Activated CD8-positive, alpha-beta memory T cell treated with anti-CD3 and anti-CD28 coated beads, Interleukin-2, amount 50 U/mL, for 24 hours (primary cell): Measurements from ENCODE around the gene RNU6-7.

ENCODE experiments used
- DNase-seq: peaks from one replicate; pipeline ENCODE4 v3.0.0-alpha.2; 2020; ENCODE audit errors: extremely low read depth

The RNU6-7 gene

DNA sequence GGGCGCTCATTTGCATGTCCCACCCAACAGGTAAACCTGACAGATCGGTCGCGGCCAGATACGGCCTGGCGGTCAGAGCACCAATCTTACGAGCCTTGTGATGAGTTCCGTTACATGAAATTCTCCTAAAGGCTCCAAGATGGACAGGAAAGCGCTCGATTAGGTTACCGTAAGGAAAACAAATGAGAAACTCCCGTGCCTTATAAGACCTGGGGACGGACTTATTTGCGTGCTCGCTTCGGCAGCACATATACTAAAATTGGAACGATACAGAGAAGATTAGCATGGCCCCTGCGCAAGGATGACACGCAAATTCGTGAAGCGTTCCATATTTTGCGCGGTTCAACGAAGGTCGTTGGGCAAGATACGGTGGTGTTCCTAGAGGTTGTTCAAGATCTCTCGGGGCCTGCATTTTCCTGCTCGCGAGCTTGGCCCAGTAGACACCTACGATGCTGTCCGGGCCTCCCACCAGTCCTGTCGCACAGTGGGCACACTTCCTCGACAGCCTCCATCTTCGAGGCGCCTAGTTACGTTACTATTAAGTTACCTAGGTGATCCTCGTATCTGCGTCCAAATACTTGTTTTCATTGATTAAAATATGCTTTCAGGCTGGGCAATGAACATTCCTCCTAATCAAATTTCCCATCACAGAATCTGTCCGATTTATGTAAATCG lies at the start of gene RNU6-7:
RNU6-7 (plus strand) TSS at position 230 of the 675 bp plus-strand sequence.
- no peak for DNase-seq

DNA sequence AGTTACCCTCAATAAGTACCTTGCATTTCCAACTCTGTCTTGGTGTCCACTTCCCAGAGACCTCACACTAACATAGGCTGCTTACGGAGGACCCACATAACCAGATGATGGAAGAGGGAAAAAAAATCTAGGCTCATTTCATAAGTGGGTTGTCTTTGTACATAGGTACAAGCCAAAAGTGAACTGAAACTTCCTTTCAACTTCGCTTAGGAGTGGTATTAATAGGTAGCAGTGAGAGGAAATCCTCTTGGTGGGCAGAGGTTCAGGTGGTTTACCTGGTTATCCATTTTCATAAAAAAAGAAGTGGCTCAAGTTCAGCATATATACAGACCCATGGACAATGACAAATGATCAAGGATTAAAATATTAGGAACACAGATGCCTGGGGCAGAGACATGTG lies 35.8 kb upstream of the RNU6-7 start:
- no peak for DNase-seq

DNA sequence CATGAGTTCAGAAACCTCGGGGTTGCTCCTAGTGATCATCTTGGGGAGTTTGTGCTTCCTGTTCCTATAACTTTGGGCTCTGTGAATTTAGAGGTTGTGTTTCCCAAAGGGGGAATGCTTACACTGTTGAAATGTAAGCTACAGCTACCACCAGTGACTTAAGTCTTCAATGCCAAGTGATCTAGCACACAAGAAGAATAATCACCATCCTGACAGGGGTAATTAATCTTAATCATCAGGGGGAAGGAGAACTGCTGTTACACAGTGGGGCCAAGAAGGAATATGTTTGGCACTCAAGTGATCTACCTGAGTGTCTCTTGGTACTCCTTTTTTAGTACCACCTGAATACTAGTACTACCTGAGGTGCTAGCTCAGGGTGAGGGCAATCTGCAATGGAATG lies 34.9 kb upstream of the RNU6-7 start:
- DNase-seq, result no peak

DNA sequence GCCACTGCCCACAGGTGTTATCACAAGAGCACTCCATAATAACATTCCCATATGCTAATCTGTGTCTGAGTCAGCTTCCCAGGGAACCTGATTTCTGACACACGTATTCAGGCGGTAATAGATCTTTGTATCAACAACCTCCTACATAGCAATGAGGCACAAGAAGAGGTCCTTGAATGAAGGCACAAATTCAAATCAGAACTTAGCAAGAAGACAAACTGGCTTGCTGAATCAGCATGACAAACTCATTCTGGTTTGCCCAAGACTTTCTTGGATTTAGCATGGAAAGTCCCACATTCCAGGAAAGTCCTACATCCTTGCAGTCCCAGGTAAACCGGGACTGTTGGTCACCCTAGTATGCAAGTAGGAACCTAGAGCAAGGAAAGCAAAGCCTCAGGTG lies 33.9 kb upstream of the RNU6-7 start:
- no peak for DNase-seq

DNA sequence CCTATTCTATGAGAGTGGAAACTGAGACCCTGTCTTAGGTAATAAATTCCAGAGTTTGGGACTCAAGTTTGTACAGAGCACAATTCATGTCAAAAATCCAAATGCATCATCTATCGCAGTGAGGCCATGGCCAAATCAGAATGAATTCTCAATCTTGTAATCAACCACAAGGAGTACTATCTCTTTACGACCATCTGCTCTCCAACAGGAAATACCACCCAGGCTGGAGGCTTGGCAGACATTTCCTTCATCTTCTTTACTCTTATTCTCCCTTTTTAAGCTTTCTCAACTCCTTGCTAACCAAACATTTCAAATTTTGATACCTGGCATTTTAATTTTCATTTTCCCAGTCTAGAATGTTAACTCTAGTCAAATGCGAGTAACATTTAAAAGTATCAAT lies 32.7 kb upstream of the RNU6-7 start:
- no peak for DNase-seq

DNA sequence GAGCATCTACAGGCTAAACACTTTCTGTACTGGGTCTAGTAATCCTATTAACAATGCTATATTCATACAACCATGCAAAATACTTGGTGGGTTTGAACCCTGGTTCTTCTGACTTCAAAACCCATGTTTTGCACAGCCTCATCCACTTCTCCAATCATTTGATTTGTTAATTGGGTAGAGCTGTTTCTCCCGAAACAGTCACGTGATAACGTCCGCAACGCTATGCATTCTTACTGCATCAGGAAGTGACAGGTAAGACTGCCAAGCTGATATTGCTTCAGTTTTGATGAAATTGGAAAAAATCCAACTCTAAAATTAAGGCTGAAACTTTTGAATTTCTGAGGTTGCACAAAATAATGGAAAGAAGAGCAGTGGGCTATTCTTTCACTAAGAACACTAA lies 30.4 kb upstream of the RNU6-7 start:
- no peak for DNase-seq

DNA sequence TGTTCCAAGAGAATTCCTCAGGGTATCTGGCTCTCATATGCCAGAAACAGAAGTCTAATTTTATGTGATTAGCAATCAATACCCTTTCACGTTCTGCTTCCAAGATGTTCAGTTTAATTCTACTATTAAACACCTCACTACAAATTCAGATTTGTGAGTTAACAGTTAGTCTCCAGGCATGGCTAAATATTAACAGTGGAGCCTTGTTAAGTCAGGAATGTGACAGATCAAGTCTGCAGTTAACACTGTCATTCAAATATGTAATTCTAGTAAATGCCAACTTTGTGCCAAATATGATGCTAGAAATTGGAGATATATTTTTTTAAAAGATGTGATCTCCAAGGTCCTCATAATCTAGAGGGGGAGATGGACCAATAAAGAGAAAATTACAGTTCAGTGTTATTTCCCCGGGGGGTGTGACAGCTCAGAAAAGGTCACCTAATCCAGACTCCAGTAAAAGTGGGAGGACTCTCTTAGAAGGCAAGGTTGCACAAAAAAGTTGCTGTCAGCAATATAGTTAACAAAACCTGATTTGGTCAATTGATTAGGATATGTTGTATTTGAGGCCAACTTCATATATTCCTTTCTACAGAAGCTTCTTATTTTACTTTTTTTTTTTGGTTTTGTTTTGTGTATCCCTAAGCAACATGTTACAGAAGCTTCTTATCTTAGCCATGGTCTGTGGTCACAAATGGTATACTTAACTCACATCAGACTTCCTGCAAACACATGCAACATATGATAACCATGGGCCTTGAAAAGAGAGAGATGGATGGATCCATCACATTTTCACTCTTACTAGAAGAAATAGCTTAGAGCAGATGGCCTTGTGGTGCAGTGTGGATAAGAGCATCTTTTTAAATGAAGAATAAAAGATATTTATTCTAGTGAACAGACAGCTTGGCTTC lies 18.4 kb upstream of the RNU6-7 start:
- no peak for DNase-seq

DNA sequence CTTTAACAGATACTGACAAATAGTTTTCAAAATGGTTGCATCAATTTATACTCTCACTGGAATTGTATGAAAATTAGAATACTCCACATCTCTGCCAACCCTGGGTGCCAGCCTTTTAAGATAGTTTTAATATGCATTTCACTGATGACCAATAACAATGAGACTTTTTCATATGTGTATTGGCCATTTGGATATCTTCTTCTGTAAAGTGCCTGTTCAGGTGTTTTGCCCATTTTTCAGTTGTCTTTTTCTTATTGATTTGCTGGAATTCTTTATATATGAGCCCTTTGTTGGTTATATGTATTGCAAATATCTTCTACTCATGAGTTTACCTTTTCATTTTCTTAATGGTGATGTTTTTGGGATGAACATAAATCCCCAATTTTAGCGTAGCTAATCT lies 16.7 kb upstream of the RNU6-7 start:
- no peak for DNase-seq

DNA sequence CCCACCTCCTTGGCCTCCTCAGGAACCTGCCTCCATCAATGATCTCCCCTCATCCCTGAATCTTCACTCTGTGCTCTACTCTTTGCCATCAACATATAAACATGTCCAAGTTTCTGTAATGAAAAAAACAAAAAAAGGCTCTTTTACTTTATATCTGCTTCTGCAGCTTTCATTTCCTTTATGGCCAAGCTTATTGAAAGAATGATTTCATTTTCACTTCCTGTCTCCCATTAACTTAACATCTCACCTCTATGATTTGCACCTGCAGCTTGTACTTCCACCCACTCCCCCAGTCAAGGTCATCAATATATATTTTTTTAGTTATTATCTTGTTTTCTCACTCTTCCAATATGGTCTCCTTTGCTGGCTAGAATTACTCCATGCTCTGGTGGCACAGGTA lies 15.6 kb upstream of the RNU6-7 start:
- no peak for DNase-seq

DNA sequence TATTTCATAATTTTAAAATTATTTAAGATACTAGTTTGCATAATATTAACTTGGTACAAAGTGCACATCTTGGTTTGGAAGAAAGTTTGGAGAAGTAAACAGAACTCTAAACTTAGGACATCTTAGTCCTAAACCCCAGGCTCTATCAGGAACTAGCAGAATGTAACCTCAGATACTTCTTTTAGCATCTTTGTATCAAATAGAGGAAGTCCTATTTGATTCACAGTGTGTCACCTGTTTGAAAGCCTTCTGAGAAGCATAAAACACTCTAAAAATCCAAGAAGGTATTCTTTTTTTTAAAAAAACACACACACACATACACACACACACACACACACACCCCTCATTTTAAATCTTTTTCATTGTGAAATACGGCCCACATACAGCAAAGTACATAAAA lies 12.0 kb upstream of the RNU6-7 start:
- DNase-seq, result no peak

DNA sequence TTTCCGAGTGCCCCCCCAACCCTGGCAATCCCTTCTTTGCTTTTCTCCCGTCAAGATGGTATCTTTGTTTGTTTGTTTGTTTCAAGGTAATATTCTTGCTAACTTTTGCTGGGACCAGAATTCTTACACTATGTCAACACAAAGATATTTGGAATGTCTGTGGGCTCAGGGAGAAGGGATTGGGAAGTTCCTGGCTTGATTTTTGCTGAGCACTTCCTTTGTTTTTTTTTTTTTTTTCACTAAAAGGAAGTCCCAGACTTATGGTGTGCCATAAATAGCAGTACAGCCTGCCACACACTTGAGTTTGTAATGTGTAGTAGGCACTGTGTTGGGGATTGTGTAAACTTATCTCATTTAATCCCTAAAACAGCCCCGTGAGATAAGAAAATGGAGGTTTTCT lies 11.2 kb upstream of the RNU6-7 start:
- DNase-seq, result no peak

DNA sequence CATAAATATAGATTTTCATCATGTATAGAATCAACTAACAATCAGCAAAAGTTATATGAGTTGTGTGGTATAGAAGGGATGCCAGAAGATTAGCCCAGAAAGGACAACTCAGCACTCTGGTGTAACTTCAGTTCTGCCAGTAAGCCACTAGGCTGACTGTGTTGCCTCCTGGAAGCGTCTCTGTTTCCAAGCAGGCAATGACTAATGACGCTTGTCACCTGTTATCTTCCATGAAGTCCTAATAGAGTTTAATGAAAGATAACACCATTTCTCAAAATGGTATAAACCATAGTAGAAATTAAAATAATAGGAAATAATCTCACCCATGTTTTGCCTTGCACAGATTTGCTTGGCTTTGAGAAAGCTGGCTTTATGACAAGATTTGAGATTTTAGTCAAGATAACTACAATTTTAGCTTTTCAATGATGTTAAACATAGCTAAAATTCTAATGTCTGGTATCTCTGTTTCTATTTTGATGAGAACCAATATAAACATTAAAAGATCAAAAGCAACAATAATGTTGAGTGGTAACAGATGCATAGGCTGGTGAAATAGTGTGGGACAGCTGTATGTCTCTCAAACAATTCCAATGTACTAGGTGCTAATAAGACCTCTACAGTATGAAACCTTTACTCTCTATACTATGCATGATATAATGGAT lies 9.0 kb upstream of the RNU6-7 start:
- DNase-seq, result no peak

DNA sequence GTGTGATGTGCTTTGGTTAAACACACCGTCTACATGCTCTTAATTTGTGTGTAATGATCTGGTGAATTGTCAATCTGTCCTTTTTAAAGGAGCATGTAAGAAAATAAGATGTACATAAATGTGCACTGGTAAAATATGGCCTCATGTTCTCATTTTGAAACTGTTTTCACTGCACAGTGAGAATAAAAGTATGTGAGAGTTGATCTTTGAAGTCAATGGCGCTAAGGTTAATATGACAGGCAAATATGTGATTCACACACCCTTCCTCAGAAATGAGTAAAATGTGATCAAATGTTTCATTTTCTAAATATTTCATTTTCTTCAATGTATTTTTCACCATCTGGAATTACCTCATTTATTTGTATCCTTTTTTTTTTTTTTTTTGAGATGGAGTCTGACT lies 8.3 kb upstream of the RNU6-7 start:
- DNase-seq, result no peak

DNA sequence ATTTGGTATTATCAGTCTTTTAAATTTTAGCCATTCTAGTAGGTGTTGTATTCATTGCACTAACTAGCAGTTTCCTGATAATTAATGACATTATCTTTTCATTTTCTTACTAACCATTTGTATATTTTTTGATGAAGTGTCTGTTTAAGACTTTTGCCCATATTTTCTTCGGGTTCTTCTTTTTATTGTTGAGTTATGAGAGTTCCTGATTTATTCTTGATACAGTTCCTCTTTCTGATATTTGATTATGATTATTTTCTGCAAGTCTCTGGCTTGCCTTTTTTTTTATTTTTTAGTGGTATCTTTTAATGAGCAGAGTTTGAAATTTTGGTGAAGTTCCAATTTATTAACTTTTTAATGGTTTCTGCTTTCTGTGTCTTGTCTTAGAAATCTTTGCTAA lies 6.2 kb upstream of the RNU6-7 start:
- DNase-seq, result no peak

DNA sequence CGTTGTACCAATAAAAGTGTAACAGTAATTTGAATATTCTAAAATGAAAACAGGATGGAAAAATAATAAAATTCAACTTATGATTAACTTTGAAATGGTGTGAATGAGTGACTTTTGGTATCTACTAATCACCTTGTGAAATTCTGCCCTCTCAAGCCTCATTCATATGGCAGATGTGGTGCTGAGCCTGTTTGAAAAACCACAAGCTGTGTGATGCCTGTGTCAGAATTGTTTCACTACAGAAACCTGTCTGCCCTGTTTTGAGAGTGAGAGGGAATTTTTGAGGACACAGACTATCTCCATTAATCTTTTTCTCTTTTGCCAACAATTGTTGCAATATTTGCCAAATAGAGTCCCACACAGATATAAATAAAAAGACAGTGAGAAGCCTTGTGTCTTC lies 3.9 kb upstream of the RNU6-7 start:
- no peak for DNase-seq

DNA sequence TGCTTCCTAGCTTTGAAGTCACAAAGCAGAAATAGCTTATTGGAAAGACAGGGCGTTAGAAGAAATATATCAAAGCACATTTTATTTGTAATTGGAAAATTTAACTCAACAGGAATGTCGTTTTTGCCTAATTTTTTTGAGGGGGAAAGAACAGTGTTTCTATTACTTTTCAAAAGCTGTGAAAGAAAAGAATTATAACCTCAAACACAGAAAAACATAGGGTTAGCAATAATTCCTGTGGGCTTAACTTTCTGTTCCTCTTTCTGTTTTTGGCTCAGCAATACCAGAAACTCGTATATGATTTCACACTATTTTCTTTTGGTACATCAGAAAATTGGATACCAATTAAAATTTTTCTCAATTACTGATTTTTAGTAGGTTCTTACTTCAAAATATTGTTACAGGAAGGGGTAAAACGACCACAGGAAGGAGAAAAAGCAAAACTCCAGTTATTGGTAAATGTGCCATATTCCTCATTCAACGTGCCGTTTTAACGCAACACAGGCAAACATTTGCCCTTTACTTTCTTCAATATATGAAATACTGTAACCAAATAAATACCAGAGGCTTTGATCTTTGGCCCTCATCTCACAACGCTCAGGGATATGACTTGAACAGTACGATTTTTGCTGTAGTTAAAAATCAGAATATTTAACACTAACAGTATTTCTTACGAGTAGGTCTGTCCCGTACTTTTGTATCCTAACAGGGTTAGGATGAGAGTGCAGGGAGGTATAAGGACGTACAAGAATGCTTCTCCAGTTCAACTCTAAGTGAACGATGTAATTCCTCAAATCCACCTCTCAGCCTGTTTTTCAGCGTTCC lies 1.3 kb upstream of the RNU6-7 start:
- no peak for DNase-seq

DNA sequence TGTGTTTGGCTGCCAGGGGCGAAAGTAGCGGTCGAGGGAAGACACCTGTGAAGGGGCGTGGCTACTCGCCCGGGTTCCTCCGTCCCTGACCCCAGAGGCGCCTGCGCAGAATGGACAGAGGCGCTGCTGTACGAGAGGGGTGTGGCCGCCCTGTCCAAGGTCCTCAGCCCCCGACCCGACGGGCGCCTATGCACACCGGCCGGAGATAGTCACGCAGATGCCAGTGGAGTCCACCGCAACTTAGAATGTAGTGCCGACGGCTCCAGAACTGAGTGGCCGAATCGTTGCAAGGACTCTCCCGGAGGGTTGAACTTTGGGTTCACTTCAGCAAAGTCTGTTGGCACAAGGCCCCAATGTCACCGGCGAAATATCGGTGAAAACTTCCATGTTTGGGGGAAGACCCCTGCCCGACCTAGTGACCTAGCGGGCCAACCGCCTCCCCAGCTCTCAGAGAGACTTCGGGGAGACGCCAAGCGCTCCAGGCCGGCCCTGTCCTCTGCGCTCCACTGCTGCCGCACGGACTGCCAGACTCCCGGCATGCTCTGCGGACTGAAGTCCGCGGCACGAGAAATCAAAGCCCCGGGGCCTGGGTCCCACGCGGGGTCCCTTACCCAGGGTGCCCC lies 541 bp upstream of the RNU6-7 start:
- peak; percentile 21 for DNase-seq

DNA sequence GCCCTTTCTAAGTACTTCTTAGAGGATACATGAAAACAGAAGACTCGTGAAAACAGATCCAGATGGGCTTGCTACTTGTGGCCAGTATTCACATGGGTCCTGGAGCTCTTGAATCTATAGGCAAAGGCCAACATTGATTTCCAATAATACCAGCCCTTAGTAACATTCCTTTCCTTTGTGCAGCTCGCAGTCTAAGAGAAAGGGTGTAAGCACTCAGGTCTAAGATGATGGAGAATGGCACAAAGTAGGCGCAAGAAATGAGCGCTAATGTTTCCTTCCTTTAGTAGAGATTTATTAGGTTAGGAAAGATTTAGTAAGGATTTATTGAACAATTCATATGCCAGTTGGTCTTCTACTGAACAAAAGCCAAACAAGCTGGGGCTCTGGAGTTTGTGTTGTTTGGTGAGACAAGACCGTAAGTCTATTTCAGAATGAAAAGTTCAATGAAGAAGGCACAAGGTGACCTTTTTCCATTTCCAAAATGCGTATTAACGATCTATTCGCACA lies 699 bp downstream of the RNU6-7 start:
- DNase-seq, result no peak

DNA sequence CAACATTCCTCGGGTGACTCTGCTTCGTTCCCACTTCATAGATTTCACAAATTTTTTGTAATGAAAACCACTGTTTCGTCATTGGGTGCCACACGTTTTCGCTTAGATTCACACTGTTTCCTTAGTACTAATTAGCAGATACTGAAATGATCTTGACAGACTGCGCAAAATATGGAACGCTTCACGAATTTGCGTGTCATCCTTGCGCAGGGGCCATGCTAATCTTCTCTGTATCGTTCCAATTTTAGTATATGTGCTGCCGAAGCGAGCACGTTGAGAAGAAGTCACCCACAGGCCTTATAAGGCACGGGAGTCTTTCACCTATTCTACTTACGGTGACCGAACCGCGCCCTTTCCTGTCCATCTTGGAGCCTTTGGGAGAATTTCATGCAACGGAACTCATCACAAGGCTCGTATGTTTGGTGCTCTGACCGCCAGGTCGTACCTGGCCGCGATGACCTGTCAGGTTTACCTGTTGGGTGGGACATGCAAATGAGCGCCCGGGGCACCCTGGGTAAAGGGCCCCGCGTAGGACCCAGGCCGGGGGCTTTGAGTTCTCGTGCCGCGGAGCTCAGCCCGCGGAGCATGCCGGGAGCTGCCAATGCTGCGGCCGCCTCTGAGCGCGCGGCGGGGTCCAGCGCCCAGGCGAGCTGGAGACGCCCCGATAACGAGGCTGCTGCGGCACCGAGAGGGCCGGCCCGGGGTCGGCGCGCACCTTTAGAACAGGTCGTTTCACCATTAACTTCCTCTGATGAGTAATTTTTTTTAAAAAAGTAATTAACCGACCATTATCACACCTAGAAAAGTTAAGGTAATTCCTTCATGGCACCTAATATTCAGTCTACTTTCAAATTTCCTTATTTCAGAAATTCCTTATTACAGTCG lies 1.4 kb downstream of the RNU6-7 start, which contains the start of gene RNU6-8:
RNU6-8 (minus strand) TSS at position 272 of the 885 bp plus-strand sequence.
- peak; percentile 58 for DNase-seq

DNA sequence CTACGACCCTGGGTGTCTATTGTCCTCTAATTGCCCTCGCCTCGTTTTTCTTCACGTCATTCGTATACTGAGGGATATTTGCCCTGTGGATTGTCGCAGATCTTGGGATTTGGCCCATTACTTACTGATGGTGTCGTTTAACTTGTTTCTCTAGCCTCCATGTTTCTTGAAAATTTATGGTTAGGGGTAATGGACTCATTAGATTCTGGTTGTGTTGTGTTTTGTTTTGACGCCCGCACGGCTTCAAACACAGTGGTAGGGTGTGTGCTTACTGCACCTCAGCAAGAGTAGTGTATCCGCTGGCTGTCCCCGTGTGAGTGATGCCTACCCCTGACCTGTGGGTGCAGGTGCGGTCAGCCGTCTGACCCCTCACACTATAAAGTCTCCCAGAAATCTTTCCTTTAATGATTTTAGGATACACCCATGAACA lies 2.1 kb downstream of the RNU6-7 start:
- DNase-seq, result no peak
